Measurements from ENCODE around the gene PC.

Gene PC

DNA sequence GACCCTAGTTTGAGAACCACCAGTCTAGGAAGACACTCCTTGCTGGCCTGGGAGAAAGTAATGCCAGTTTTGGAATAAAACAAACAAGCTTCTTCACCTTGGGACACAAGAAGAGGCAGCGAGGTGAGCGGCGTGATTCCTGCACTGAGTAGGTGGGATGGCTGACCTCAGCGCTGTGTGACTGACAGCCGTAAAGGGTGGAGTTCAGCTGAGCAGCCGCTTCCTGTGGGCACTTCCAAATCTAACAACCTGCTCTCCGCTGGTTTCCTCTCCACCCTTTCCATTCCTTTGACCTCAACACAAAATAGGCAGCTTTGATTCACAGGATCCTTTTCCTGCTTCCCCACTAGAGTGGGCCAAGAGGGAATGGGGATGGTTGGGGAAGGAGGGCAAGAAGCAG lies 45.8 kb downstream of the PC start:
- no peak for DNase-seq

DNA sequence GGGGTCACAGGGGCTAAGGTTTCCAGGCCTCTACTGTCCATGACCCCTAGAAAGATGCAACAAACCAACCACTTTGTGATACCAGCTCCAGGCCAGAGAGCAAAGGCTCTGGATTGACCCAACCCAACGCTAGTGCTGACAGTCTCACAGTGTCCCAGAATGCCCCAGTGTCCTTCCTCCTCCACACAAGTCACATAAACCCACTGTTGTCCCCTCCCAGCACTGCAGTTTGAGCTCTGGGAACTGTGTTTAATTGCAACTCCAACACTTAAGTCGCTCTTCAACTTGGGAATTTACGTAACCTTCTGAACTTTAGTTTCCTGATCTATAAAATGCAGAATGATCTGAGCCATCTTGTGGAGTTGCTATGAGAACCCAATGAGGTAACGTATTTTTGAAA lies 47.5 kb downstream of the PC start:
- no peak for DNase-seq

DNA sequence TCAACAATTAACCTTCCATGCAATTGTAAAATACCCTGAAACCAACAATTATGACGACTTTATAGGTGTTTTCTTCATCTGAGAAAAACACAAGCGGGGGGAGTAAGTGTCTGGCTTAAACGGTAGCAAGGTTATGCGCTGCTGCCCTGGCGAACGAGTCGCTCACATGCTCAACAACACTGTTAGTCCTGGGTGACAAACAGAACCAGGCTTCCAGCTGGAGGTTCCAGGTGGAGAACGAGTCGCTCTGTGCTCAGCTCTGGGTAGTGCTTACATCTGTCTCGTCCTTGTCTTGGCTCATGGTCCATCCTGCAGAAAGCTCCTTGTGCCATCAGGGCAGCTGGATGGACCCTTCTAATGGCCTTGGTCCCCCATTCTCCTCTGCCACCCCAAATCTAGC lies 48.2 kb downstream of the PC start:
- no peak for DNase-seq

DNA sequence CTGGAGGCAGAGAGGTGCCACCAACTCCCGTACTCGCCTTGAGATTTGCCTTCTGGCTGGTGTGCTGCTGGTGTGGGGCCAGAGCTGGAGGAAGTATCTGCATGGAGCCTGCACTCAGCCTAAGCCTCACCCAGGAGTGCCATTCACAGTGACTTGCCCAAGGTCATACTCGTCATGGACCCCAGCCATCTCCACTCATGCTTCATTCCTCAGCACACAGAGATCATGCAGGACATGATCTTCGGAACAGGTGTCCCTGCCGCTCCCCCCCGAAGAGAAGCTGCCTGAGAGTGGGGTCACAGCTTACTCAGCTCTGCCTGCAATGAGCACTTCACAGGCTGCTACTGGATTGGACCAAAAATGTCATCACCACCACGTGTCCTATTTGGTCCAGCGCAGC lies 49.0 kb downstream of the PC start:
- DNase-seq = no peak

DNA sequence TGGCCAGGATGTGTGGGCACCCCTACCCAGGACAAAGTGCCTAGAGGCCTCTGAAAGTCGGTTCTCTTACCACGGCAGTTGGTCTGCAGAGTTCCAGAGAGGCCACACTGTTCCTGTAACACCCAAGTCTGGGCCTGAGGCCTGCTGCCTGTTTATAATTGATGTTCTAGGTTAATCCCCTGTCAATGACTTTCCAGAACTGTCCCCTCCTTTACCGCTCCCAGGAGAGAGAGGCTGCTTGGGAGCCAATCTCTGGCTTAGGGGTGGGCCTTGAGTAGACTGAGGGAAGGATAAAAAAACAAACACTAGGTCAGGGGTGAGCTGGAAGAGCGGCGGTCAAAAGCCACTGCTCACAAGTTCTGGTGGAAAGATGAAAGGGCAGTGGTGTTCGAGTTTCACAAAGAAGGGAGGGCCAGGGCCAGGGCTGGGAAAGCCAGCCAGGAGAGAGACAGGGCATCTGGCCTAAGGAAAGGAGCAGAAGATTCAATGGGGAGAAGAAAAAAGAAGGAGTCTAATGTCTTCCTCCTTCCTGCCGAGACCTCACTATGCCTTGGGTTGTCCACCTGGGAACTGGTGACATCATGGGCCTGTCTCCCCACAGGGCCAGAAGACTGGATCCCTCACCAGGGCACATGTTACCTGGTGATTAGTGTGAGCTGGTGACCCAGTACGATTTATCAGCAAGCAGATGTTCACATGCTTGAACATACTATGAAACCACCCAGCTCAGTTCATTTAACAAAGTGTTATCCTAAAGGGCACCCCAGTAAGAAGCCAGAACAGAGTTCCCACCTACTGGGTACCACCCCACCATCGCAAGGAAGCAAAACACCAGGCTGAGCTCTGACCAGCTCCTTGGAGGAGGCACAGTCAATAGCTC lies 50.2 kb downstream of the PC start:
- no peak for DNase-seq

DNA sequence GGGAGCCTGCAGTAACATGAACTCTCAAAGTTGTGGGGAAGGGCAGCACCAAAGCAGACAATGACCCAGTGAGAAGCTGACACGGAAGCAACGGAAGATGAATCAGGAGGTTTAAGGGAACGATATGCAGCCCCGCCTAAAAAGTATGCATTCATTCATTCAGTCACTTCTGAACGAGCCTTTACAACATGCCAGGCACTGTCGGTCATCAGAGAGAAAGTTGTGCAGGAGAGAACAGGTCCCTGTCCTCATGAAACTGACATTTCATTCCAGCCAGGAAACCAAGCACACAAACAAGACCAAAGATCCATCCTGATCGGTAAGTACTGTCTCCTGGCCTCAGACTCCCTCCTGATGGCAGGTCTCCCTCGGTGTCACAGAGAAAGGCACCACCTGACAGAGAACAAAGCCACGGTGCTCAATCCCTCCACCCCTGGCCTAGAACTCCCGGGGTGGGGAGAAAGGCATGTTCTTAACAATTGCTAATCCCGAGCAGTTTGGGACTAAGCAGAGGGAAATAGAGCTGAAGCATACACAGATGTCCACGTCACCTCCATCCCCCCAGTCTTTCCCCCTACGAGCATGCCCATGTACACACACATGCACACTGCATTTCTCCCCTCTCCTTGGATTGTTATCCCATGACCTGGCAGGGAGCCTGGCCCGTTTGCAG lies 52.0 kb downstream of the PC start:
- no peak for DNase-seq

DNA sequence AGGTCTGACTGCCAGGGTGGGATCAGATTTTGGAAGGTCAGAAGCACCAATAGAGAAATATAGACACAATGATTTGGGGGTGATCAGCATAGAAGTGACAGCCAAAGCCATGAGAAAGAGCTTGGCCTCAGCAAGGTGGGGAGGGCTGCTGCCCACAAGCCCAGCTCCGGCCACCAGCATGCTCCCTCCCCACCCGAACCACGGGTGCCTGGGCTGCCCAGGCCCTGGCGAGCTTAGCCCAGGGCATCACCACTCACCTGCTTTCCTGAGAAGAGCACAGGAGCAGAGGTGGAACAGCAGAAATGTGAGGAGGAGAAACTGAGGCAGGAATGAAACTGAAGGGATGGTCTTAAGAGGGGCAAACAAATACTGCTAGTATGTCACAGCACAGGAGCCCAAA lies 52.6 kb downstream of the PC start:
- no peak for DNase-seq

DNA sequence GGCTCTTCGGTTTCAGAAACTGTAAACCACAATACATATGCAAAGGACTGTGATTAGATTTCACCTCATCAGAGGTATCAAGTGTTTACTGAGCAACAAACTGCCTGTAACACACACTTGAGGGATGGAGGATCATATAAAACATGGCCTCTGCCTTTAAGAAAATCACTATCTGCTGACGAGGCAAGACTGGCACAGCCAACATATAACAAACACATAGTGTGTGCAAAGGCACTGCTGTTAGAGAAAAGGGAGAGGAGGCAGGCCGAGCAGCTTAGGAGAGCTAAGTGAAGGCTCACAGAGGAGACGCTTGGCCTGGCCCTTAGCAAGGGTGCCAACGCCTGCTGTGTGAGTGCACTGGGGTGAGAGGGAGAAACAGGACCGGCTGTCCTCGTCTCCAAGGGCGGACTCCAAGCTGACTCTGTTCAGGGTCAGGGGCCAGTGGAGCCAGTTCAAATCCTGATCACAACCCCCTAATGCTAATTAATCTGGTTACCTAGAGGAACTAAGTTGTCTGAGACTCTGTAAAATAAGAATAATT lies 53.1 kb downstream of the PC start:
- DNase-seq = no peak

DNA sequence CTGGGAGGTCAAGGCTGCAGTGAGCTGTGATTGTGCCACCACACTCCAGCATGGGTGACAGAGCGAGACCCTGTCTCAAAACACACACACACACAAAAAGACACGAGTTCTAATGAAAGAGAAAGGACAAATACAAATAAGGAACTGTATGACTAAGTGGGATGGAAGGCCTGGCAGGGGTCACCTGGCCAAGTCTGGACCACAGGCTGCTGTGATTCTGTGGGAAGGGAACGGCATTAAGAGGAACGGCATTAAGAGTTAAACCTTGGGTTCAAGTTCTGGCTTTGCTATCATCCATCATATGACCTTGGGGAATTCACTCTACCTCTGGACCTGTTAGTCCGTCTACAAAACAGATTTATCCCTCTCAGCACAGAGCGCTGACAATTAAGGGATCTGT lies 53.6 kb downstream of the PC start:
- DNase-seq = no peak

DNA sequence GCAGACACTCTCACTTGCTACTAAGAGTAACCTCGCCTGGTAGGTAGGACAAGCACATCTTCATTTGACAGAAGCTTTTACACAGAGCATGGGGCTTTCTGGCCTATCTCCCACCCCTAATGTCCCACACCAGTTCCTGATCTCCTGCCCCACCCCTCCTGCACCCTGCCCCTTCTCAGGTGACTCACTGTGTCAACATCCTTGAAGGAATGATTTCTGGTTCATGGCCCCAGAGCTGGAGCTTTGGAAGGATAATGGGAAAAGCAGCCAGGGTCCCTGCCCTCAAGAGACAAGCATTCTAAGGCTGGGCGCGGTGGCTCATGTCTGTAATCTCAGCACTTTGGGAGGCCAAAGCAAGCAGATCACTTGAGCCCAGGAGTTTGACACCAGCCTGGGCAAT lies 54.1 kb downstream of the PC start:
- no peak for DNase-seq

DNA sequence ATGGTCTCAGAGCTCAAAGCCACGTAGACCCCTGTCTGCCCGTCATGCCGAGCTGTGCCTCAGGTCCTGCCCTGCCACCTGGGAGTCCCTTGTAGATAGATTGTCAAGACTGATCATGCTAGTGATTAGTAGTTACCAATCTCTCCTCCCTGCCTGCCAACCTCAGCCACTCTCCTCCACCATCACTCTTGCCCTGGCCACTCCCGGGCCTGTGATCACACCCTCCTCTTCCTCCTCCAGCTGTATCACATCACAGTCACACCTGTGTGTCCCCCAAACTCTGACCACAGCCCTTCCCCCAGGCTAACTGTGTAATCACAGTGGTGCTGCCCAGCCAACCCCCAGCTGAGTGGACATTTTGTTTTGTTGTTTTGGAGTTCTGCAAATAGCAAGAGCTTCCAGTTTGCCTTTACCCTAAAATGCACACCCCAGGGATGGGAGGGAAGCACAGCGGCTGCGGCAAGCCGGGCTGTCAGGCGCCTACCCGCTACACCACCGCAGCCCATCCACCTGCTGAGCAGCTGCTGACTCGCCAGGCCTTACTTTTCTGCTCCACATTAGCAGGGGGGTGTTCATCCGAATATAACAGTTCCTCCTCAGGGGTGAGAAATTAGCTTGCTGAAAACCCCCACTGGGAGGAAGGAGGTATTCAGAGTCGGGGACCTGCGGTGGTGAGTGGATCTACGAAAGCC lies 55.6 kb downstream of the PC start:
- DNase-seq = no peak

DNA sequence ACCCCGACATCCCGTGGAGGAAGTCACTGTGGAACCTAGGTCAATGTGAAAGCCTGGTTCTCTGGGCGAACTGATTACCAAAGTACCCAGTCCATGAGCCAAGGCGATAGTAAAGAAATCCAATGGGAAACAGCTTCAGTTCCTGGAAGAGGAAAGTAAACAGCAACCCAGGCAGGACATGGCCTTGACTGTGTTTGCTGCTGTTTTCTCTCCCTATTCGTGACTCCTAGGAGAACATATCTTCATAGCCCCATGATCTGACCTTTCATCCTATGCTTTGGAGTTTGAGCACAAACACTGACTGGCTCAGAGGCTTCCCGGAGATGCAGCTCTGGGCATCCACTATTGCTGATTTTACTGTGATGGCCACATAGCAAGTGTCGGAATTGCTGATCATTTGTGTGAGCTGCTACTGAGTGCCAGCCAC lies 56.2 kb downstream of the PC start:
- DNase-seq = no peak

DNA sequence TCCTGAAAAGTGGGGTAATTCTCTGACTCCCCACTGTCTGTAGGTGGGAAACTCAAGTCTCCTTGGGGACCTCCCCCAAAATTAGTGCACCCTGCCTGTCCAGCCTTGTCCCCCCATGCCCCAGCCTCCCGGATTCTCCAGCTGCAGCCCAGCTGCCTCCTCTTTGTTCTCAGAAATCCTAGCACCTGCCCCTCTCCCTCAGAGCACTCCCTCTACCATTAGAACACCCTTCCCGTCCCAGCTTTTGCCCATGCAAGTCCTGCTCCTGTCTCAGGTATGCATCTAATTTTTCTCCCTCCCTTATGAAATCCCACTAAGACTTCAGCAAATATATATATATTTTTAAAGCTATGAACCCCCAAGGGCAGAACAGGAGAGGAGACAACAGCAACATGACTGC lies 64.0 kb downstream of the PC start:
- no peak for DNase-seq

DNA sequence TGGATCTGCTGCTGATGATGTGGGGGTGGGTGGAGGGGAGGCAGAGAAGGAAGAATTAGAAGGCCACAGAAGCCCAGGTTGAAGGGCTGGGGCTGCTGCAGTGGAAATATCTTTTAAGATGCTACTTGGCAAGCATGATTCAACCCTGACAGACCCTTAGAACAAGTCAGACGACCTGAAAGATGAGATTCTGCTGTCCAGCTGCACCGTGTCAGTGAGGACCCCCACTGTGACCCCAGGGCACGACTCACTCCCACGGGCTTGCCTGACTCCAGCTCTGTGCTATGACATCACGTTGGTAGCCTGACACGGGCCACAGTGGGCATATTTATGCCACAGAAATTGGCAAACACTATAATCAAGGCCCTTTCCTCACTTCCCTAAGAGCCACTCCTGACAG lies 65.3 kb downstream of the PC start:
- DNase-seq = no peak

DNA sequence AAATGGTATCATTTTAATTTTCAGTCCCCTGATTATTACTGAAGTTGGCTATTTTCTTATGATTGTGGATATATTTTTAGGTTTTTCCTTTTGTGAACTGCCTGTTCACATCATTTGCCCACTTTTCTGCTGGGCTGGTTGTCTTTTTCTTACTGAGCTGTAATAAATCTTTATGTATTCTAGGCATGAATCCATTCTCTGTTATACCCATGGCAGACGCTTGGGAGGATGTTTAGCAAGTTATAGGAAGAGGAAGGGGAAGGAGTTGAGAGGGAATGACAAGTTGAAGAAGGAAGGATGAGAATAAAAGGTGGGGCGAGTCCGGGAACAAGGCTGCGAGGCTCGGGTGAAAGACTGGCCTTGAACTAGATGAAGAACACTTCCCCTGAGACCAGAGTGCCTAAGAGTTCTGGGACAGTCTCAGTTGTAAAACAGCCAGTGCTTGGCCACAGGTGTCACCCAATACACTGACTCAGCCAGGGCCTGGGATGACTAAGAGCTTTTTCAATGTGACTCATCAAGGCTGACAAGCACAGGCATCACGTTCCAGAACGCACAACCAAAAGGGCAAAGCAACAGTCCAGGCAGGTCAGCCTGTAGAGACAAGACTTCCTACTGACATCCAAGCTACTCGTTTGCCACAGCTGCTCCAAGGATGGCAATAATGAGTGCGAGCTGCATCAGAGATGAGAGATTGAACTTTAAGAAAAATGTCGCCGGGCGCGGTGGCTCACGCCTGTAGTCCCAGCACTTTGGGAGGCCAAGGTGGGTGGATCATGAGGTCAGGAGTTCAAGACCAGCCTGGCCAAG lies 66.1 kb downstream of the PC start:
- no peak for DNase-seq

DNA sequence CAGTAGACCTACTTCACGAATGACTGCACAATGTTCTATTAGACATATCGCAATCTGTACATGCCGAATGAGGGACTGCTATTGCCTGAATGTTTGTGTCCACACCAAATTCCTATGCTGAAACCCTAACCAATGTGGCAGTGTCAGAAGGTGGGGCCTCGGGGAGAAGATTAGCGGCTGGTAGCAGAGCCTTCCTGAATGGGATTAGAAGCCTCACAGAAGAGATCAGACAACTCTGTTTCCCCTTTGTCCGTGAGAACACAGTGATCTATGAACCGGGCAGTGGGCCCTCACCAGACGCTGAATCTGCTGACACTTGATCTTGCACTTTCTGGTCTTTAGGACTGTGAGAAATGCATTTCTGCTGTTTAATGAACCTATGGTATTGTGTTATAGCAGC lies 68.2 kb downstream of the PC start:
- no peak for DNase-seq

DNA sequence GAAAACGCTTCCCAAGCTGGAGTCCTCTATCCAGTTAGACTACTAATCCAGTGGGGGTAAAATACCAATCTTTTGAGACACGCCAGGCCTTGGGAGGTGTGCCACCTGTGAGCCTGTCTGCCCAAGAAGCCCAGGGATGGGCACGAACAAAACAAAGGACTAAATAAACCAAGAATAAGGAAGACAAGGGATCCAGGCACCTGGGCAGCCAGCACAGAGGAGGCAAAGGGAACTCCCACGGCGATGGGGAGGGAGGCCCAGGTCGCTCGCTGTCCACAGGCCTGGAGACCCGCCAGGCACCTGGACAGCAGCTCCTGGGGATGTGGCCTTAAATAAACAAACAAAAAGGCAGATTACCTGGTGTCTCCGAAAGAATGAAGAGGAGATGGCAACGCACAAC lies 69.9 kb downstream of the PC start:
- DNase-seq = no peak

DNA sequence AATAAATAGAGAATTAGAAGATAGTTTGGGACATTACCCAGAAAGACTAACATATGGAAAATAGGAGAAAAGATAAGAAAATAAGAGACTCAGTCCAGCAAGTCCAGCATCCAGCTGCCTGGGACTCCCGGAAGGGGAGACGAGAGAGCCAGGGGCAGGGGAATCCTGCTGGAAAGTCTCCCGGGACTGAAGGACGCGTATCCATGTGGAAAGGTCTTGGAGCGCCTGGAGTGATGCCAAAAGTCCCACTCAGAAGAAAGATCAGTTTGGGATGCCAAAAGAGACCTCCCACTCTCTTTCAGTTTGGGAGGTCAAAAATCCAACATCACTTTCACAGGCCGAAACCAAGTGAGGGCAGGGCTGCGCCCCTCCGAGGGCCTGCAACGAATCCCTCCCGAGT lies 70.7 kb downstream of the PC start:
- no peak for DNase-seq

DNA sequence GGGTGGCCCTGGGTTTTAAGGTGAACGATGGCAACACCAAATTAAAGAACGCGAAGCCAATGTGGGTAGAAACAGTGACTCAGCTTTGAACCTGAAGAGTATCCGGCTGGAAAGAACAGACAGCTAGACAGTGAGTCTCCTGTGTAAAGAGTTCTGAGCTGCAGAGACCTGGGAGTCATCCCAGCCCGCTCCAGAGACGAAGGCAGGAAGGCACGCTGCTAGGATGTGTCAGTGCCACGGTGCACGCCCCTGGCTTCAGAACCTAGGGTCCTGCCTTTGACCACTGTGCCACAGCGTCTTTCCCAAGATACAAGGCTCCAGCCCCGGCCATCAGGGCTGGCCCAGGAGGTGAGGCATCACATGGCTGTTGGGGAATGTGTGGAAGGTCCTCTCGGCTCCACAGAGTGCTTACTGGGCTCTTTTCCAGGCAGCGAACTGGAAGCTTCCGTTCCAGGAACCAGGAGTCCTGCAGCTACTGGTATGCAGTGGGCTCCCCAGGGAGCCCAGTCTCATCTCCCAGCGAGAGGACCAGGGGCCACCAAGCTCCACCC lies 71.4 kb downstream of the PC start:
- no peak for DNase-seq

DNA sequence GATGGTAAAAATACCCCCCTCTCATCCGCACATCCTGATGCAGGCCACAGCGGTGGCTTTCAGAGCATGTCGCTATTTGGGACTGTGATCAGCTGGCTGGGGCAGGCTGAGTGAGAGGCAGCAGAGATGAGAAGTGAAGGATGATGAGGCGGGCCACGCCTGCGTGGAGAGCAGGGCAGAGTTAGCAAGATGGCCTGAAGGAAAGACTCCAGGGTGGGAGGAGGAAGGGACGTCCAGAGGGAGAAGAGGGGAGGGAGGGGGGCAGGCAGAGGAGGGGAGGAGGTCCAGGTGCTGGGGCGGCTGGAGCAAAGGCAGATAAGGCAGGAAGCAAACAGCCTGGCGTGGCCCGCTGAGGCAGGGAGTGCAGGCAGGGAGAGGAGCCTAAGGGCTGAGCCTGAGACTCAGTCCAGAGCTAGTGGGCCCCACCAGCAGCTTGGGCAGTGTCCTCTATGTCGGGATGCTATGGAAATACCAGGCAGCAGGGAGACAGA lies 72.2 kb downstream of the PC start:
- no peak for DNase-seq

DNA sequence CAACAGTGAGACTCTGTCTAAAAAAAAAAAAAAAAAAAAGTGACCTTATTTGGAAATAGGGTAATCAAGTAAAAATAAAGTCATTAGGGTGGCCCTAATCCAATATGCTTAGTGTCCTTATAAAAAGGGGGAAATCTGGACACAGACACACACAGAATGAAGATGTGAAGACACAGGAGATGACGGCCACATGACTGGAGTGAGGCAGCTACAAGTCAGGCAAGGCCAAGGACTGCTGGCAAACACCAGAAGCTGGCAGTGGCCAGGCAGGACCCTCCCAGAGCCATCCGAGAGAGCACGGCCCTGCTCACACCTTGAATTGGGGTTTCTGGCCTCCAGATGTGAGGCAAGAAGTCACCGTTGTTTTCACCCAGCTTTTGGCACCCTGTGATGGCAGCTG lies 72.7 kb downstream of the PC start:
- DNase-seq = no peak

Measured in amygdala (tissue), 56 donors.